Germinal center (tissue), 1 donor: ENCODE data around the gene CDK14.
A peak's percentile ranks its signal among the peaks of the same experiment; 100 is the strongest.

Experiments used
- DNase-seq: peaks from one replicate; pipeline ENCODE4 v3.0.0; 2012; ENCODE audit warnings: mixed read lengths, low spot score

Gene CDK14

DNA sequence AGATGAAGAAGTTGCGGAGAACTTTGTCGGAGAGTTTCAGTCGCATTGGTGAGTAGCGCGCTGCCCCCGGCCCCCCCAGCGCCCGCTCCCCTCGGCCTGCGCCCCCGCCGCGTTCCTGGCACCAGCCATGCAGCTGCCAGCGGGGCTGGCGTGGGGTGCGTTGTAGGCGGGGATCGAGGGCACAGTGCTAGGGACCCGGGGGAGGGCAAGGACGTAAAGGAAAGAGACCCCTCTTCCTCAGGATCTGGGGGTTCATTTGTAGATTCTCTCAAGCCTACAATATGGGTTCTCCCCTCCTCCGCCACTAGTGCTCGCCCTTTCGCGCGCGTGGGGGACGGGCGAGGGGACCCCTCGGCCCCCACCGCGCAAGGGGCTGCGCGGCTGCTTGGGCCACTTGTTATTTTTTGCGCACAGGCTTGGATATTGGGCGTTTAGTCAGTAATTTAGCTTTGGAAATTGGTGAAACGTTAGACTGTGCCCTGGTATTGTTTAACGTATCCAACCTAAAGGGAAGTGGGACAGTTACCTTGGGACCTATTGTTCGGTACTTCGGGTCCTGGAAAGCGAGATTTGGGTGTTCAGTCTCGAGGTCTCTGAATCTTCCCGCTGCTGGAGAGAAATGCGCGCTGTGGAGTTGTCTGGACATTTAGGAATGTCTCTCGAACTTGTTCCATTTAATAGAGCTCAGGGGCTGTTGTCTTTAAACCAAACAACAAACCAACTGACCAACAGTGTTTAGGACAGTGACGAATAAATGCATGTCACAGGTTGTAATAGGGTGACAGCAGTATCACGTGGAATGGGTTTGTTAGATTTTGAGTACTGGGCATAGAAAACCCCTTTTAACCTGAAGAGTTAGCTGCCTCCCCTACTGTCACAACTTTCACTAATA, 796 bp downstream of the CDK14 start:
- peak; percentile 27 for DNase-seq

DNA sequence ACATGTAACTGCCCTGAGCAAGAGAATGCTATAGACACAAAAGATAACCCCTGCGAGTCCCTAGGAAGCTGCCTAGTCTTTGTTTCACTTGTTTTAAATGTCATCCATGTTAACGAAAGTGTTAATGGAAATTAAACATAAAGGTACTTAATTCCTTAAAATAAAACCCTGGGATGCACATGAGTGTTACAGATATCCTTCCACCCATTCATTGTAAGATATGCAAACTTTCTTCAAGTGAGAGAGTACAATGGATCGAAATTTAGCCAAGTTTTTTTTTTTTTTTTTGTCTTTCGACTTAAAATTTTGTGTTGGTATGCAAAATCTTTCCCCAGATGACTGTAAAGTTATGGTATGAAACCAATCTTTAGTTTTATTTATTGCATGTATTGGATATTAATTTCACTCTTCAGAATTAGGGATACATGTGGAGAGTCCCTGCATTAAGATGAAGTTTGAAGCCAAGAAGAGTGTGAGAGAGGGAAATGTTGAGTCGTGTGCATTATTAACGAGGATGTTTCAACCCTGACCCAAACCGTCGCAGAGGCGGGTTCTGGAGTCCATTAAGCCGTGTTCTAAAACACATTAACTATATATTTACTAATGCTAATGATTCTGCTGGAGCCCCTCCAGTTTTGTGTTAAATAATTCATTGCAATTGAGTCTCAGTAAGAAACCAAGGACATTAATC, 1.6 kb downstream of the CDK14 start:
- DNase-seq = no peak

DNA sequence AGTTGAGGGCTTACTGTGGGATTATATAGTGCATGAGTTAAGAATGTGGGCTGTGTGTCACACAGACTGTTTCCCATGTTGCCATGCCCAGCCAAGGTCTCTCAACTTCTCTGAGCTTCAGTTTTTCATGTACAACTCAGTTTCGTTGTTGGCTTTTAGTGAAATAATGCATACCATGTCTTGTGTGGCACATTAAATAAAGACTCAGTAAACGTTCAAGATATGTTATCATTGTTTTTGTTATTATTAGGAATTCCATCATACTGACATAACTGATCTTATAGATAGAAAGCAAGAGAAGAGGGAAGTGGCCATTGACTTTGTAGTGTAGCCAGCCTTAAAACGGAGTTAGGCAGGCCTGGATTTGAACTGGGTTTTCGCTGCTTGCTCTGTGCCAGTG, 2.9 kb downstream of the CDK14 start:
- no peak for DNase-seq

DNA sequence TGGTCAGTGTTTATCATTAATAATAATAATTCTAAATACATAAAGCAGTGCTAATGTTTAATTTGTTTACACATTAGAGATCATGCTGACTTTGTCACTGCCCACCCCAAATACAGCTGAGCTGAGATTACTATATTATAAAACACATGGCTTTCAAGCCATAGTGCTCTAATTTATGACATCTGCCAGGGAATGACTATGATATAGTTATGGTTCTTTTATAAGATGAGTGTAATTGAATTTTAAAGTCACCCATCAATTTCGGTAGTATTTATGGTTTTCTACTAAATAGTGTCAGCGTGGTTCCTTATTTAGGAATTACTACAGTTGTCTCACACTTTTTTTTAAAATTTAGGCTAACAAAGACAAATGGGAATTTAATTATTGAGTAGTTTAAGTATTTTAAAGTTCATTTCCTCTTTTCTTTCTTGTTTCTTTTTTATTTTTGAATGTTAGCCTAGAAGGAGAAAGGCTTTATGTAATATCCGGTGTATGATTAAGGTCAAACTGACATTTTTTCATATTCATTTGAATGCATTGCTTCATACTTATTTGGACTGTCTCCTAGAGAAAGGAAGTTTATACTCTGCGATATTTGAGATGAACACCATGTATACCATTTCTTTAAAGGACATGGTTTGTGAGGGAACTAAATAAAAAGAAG, 3.9 kb downstream of the CDK14 start:
- DNase-seq = peak; percentile 22

DNA sequence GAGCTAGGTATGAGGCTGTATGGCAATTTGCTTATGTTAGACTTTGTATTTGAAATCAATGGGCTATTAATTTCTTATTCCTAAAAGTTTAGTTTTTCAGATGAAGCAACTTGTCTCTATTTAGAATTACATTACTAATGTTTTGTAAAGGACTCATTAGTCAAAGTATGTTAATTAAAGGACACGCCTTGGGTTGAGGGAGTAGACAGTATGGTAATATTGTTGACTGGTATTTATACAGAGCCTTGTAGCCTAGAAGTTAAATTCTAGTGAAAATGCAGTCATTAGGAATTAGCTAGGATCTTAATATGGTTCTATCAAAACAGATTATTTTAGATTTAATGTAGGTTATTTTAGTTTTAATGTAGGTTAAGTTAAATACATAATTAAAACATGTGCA, 6.2 kb downstream of the CDK14 start:
- no peak for DNase-seq

DNA sequence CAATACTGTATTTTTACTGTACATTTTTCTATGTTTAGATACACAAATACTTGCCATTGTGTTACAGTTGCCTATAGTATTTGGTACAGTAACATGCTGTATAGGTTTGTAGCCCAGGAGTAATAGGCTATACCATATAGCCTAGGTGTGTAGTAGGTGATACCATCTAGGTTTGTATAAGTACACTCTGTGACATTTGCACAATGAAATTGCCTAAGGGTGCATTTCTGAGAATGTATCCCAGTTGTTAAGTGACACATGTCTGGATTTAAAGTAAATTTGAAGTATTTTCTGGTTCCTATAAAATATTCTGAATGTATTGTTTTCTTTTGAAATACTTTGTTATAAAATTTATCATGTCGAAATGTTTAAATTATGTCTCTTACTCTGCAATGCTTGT, 7.2 kb downstream of the CDK14 start:
- DNase-seq = no peak

DNA sequence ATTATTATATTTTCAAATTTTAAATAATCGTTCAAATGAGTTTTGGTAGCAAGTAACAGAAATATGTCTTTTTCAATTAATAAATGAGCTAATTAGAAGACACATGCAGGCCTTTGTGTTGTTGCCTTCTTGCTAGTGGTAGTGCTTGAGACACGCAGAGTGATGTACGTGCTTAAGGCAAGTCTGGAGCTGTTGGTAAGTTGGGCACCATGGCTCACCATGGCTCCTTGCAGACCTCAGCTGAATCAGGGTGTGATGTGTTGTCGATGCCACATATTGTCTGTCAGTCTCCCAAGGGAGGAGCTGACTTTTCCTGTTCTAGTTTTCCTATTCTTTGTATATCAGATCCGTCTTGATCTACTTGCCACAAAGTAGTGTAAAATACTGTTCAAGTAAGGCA, 8.3 kb downstream of the CDK14 start:
- no peak for DNase-seq

DNA sequence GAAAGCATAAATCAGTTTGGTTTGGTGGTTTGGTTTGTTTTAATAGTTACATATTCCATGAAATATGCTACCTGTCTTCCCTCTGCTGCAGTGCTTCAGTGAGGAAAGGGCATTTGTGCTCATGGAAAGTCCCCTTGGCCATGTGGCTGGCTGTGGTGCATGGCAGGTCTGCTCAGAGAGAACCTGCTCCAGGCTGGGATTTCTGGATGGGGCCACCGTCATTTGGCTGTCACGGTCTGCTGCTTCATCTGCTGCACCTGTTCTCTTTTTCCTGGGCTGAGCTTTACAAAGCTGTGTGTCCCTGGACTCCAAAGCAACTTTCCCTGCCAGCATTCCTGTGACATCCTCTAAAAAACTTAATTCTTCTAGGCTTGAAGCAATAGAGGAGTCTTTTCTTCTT, 8.9 kb downstream of the CDK14 start:
- no peak for DNase-seq

DNA sequence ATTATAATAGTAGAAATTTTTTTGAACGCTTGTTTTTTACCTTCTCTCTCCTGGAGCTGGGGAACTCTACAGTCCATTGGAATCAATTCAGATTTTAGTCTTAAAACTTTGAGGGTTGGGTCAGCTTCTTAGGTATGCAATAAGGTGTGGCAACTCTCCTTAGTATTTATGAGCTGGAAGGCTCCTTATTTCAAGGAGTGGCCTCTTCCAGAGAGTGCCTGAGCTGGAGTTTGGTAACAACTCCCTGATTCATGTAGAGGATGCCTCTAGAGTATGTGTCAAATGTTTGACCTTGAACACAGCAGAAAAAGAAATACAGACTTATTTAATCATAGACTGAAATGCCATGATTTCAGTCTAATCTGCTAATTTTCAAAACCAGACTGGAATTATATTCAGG, 11.1 kb downstream of the CDK14 start:
- DNase-seq = no peak

DNA sequence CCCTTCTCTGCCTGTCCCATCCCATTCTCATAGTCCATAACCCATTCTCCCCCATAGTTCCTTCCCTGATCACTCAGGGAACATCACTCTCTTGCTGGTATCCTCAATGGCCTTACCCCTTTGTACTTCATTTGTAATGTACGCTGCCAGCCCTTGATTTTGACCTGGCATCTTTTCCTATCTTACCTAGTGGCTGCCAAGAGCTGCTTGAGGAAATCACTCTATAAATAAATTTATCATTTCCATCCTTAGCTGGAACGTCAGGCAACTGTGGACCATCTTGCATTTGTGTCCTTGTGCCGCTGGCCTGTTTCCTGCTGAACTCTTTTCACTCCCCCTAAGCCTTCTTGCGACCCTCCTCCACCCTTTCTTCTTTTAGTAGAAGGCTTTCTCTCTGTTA, 14.0 kb downstream of the CDK14 start:
- no peak for DNase-seq

DNA sequence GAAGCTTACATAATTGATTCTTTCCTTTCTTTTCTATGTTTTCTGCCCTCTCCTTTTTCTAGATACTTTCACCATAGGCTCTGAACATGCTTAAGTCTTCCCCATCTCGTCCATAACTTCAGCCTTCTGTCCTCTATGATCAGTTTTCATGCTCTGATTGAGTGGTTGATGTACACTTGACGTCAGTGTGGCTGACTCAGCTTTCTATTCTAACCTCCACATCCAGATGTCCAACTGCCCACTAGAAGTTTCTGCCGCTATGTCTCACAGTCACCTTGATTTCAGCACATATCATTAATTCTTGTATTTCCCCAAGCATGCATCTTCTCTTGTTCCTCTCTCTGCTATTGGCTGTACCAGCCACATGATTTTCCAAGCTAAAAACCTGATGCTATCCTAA, 15.0 kb downstream of the CDK14 start:
- no peak for DNase-seq

DNA sequence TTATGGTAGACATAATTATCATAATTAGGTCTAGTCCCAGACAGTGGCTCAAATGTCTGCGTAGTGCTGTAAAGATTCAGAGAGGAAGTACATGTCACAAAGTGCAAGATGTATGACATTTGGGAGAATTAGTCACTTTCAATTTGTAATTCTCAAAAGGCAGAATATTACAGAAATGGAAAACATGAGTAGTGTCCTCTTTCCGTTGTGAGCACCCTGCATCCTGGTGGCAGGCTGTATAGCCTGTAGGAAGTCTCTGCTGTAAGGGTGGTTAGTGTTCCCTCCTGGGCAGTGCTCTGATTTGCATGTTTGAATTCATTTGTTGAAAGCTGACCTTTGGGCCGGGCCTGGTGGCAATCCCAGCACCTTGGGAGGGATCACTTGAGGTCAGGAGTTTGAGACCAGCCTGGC, 17.0 kb downstream of the CDK14 start:
- peak; percentile 30 for DNase-seq

DNA sequence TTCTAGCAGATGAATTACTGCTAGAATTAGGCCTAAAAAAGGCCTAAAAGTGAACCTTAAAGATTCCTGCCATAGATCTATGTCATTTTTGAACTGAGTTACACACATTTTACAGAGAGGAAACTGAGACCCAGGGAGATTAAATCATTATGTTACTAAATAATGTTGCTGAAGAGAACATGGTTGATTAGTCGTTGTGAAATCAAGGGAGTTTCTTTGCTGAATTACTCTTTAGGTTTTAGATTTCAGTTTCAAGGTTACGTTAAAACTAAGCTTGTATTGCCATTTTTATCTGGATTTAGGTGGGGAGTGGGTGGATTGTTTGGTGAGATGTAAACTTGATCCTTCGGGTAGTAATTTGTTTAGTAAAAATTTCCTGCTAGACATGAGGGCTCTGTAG, 21.3 kb downstream of the CDK14 start:
- no peak for DNase-seq

DNA sequence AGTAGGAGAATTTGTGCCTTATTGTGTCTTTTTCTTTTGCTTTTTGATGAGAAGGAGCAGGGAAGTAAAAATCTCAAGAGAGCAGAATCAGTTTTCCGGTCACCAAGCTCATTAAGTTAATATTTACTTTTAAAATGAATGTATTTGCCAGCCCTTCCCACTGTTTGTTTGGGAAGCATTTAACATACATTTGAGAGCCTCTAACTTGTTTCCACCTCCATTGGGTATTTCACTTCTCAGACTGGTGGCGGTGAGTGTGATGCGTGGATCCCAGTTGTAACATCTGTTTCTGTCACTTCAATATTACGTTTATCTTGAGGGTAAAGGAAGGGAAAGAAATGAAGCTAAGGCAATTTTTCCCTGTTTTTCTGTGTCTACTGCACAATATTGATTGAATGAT, 22.8 kb downstream of the CDK14 start:
- DNase-seq = no peak

DNA sequence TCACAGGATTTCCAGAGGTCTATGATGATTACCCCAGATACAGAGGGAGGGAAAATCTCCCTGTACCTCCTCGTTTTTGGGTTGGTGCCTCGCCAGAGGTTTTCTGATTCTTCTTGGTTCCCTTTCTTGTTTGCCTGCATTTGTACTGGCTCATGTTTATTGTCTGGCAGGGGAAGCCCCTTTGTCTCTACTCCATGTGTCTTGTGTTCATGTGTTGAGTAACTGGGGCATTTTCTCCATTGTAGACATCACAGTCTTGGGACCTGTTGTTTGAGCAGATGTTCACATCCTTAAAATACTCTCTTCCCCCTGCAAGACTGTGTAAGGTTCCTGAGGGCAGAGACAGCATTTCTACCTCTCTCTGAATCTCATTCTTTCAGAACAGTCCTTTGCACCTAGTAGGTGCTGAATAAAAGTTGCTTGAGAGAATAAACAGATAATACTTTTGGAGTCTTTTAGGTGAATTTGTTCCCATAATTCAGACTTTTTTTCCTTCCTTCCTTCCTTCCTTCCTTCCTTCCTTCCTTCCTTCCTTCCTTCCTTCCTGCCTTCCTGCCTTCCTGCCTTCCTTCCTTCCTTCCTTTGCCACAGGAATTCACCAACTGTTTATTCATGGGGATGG, 25.1 kb downstream of the CDK14 start:
- no peak for DNase-seq

DNA sequence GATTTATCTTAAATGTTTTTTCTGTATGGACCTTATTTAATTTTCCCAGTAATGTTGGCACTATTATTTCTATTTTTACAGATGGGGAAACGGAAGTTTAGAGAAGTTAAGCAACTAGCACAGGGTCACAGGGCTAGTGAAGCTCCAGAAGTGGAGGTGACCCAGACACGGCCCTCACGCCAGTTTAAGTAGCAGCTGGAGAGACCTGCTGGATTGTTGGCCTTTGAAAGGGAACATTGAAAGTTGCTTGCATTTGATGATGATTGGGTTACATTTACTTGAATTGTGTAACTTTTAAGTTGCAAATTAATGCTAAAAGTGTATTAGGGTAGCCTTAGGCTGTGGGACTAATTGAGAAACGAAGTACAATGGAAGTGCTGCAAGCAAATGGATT, 25.6 kb downstream of the CDK14 start:
- no peak for DNase-seq

DNA sequence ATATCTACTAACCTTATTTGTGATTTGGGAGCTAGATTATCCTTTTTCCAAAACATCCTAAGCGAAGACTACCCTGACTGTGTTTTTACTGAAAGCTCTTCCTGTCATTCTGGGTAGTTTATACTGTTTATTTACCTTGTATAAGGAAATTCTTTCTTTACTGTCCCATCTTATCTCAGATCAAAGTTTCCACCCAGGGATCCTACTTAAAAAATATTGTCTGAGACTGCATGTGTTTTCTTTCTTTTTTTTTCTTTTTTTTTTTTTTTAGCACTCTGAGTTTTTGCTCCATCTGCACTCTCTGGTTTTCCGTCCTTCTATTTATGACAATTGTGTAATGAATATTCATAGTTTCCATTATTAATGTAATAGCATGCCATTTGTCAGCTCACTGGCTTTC, 26.5 kb downstream of the CDK14 start:
- no peak for DNase-seq

DNA sequence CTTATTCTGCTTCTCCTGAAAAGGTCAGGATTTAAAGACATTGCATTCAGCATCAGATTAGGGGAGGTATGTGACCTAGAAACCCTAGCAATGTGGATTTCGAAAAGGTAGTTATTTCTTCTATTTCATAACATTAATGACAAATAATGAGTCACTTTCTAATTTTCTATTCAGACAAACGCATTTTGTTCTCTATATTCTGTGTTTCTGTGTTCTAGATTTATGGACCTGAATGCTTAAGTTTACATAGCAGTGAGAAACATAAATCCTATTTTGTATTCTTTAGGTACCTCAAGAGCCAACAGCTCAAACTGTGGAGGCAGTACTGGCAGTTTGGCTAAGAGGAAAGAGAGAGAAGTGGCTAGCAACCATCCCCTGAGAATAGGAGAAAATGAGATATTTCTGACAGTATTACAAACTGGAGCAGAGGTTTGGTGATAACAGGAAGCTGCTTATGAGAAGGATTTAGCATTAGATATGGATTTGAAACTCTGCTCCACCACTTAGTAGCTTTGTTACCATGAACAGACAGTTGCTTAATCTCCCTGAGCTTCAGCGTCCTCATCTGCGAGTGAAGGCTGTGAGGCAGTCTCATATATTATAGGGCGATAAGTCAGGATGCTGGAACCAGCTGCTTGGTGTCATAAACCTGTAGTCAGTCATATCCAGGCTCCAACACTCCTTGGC, 28.2 kb downstream of the CDK14 start:
- DNase-seq = no peak

DNA sequence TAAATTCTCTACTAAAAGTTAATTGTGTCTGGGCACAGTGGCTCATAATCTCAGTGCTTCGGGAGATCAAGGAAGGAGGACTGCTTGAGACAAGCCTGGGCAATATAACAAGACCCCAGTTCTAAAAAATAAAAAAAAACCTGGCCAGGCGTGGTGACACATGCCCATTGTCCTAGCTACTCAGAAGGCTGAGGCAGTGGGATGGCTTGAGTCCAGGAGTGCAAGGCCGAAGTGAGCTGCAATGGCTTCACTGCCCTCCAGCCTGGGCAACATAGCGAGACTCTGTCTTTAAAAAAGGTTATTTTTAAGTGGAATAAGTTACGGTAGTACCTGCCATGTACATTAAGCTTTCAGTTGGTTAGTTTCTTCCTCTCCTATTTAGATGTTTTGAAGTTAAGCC, 28.9 kb downstream of the CDK14 start:
- DNase-seq = no peak

DNA sequence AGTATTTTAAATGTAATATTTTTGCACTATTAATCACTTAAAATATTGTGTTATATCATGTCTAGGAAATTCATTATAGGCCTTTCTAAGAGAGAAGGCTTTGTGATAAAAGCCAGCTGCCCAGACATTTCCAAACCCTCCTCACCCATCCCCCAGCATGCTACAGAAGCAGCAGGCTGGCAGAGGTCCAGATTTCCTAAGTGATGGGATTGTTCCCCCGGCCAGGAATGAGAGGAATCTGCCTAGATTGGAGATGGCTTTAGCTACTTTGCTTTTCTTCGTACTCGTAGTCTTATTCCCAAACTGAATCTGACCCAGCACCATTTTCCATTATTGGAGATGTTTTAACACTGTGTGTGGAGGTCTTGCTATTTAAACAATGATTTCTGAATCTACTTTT, 29.4 kb downstream of the CDK14 start:
- no peak for DNase-seq

DNA sequence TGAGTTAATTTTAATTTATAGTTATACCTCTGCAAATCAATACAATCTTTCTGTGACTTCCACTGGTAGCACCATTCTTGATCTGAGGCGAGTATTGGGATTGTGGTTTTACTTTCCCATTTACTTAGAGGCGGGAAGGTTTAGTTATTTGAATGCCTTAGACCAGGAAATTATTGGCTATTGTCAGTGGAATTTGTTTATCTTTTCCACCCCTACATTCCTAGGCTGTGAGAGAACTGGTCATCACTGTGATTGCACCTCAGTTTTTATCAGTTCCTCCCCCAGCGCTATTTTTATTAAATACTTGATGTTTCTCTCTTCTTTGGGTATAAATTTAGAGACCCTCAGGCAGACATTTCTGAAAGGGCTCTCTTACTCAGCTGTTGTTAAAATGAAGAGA, 29.9 kb downstream of the CDK14 start:
- no peak for DNase-seq

DNA sequence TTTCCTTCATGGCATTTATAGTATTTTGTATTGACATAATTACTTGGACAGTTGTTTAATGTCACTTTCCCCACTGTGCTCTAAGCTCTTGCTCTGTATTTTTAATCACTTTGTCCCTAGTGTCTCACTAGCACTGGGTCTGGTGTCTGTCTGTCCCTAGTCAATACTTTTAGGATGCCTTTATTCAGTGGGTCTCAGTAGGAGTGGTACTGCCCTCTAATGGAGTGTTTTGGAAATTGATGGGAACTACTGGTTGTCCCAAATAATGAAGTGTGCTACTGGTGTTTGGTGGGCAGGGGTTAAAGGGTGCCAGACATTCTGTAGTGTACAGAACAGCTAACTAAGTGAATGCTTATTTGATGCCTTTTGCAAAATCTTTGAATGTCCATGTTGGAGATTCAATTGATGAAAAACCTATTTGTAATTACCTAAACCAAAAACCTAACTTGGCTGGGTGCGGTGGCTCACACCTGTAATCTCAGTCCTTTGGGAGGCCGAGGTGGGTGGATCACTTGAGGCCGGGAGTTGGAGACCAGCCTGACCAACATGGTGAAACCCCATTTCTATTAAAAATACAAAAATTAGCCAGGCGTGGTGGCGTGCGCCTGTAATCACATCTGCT, 33.3 kb downstream of the CDK14 start:
- peak; percentile 45 for DNase-seq
